ENCODE results near the gene TSGA10IP. TPM values are rescaled to one million over a fixed set of nuclear protein-coding genes. Genes with fewer than 3 reads are reported as not detected.

TSGA10IP gene
- polyA plus RNA-seq, 1 donor (not counting 4 experiments of a cell fraction or from before 2014, with no cell fraction given): not detected

GRCh38 chr11:65925397-65925796 lies 19.9 kb upstream of the TSGA10IP start:
- no peaks in the 10 kb centered on the region for H3K9me3 ChIP-seq (ENCODE audit: control insufficient read depth, low read depth, low read length)
- dilution Hi-C loops (cut with MboI; ENCODE audit: extremely low pct_ligation_motif_present, low sequenced_read_pairs): no loop called here
- H3K4me3 ChIP-seq (ENCODE audit: control insufficient read depth in 2 of 3, extremely low read depth in 1 of 3, insufficient read depth in 2 of 3, low read depth in 1 of 3, low read length in 3 of 3): no peak overlapping the region
- H3K27ac ChIP-seq (ENCODE audit: control insufficient read depth, insufficient read depth, low read length): no peak overlapping the region
- no peaks in the 10 kb centered on the region for H3K27me3 ChIP-seq (ENCODE audit: control insufficient read depth, extremely low read depth, insufficient read depth, low read length)
- H3K4me1 ChIP-seq (ENCODE audit: control insufficient read depth, extremely low read depth, insufficient read depth, low read length): peaks cover 18% of the 10 kb centered on the region
- DNase-seq (ENCODE audit: low read depth, low spot score) (no peak), FAIRE-seq (no peak)
- H3K36me3 ChIP-seq (ENCODE audit: control insufficient read depth in 2 of 2, extremely low read depth in 1 of 2, insufficient read depth in 2 of 2, low read length in 2 of 2): peaks cover 6 to 23% of the 10 kb centered on the region in 2 experiments
- TF ChIP-seq EZH2 (IDR thresholded peaks at IDR 0.05; ENCODE audit: low read length): no peak
- no peak for TF ChIP-seq CTCF (optimal IDR thresholded peaks at IDR 0.05 in 1 of 3, IDR thresholded peaks at IDR 0.05 in 1 of 3, conservative IDR thresholded peaks at IDR 0.05 in 1 of 3; ENCODE audit: extremely low read depth in 1 of 3, insufficient read depth in 2 of 3, low read length in 3 of 3)
- H2AFZ ChIP-seq (ENCODE audit: control insufficient read depth, low read length): no peak overlapping the region
- no peaks in the 10 kb centered on the region for H4K20me1 ChIP-seq (ENCODE audit: control insufficient read depth, extremely low read depth, insufficient read depth, low read length)
- H3K9me1 ChIP-seq (ENCODE audit: control insufficient read depth, extremely low read depth, insufficient read depth, low read length): no peaks in the 10 kb centered on the region
- H3K9ac ChIP-seq (ENCODE audit: control insufficient read depth, extremely low read depth, insufficient read depth, low read length): no peak overlapping the region
- H3K4me2 ChIP-seq (ENCODE audit: control insufficient read depth, extremely low read depth, insufficient read depth, low read depth, low read length): no peak overlapping the region
- H3K79me2 ChIP-seq (ENCODE audit: control insufficient read depth, insufficient read depth, low read length): peaks cover 9% of the 10 kb centered on the region

GRCh38 chr11:65927904-65928397 lies 17.3 kb upstream of the TSGA10IP start:
- dilution Hi-C loops (cut with MboI; ENCODE audit: extremely low pct_ligation_motif_present, low sequenced_read_pairs): no loop called here
- H3K4me1 ChIP-seq (ENCODE audit: control insufficient read depth, extremely low read depth, insufficient read depth, low read length): peaks cover under 1% of the 10 kb centered on the region
- DNase-seq (ENCODE audit: low read depth, low spot score): no peak
- H3K4me2 ChIP-seq (ENCODE audit: control insufficient read depth, extremely low read depth, insufficient read depth, low read depth, low read length): no peak overlapping the region
- H3K79me2 ChIP-seq (ENCODE audit: control insufficient read depth, insufficient read depth, low read length): no peaks in the 10 kb centered on the region
- H3K27ac ChIP-seq (ENCODE audit: control insufficient read depth, insufficient read depth, low read length): no peak overlapping the region
- no peaks in the 10 kb centered on the region for H3K27me3 ChIP-seq (ENCODE audit: control insufficient read depth, extremely low read depth, insufficient read depth, low read length)
- no peak overlapping the region for H3K9ac ChIP-seq (ENCODE audit: control insufficient read depth, extremely low read depth, insufficient read depth, low read length)
- FAIRE-seq: no peak
- H2AFZ ChIP-seq (ENCODE audit: control insufficient read depth, low read length): no peak overlapping the region
- no peaks in the 10 kb centered on the region for H3K9me3 ChIP-seq (ENCODE audit: control insufficient read depth, low read depth, low read length)
- H3K36me3 ChIP-seq (ENCODE audit: control insufficient read depth in 2 of 2, extremely low read depth in 1 of 2, insufficient read depth in 2 of 2, low read length in 2 of 2): peaks cover 2 to 6% of the 10 kb centered on the region in 2 experiments
- no peak overlapping the region for H3K4me3 ChIP-seq (ENCODE audit: control insufficient read depth in 2 of 3, extremely low read depth in 1 of 3, insufficient read depth in 2 of 3, low read depth in 1 of 3, low read length in 3 of 3)
- TF ChIP-seq CTCF (optimal IDR thresholded peaks at IDR 0.05 in 1 of 3, IDR thresholded peaks at IDR 0.05 in 1 of 3, conservative IDR thresholded peaks at IDR 0.05 in 1 of 3; ENCODE audit: extremely low read depth in 1 of 3, insufficient read depth in 2 of 3, low read length in 3 of 3) (no peak), EZH2 (IDR thresholded peaks at IDR 0.05; ENCODE audit: low read length) (no peak)
- H4K20me1 ChIP-seq (ENCODE audit: control insufficient read depth, extremely low read depth, insufficient read depth, low read length): no peaks in the 10 kb centered on the region
- H3K9me1 ChIP-seq (ENCODE audit: control insufficient read depth, extremely low read depth, insufficient read depth, low read length): no peaks in the 10 kb centered on the region

Measured in keratinocyte (primary cell).